K562 (cell line): ENCODE results near the gene GRIN2A. TPM values are rescaled to one million over a fixed set of nuclear protein-coding genes. Genes with fewer than 3 reads are reported as not detected.

Source experiments
- ATAC-seq: fragments of 200-7000 bp; cut with Tn5 transposase; 3 replicates; pipeline ENCODE4 v1.9.1; 2020; ENCODE audit warnings: moderate library complexity
- BruUV-seq: library from RNA; stranded (reverse); fragments of 400-500 nt; replicated peaks from 2 replicates; lab custom pipeline; 2021; lab: Mats Ljungman, UMichigan
- CTCF ChIA-PET: fragments of 300-600 bp; formaldehyde crosslinking; extraction: SDS; loops from one replicate; lab custom pipeline; 2021; ENCODE audit warnings: low intra/inter-chr PET ratio; lab: Yijun Ruan, JAX
- POLR2A ChIA-PET: fragments of 300-600, 350-650 bp; sonication (Branson Sonifier 250); formaldehyde crosslinking; extraction: SDS; loops from one replicate; lab custom pipeline; 2021; ENCODE audit warnings: antibody characterized with exemption, inconsistent platforms; lab: Yijun Ruan, JAX
- DNase-seq, 4 experiments: peaks; one replicate each; pipeline versions ENCODE4 v3.0.0 to v3.0.0-alpha.2; 2011 to 2018; ENCODE audit warnings: low spot score in 3 of 4, mixed read lengths in 3 of 4; ENCODE audit errors: extremely low read depth in 1 of 4
- FAIRE-seq: peaks from 2 replicates; lab custom pipeline; 2011; peaks lifted over from hg19 to GRCh38; lab: Jason Lieb, UNC
- H2AFZ ChIP-seq: 2 replicates; pipeline ENCODE4 v1.6.0; 2011; ENCODE audit warnings: low read depth, low read length, control low read depth, inconsistent platforms
- H3K27ac ChIP-seq: fragments of 200-600 bp; 3 replicates; pipeline ENCODE4 v1.8.0; 2011; ENCODE audit warnings: low read depth, mild to moderate bottlenecking, control low read depth, inconsistent platforms, low read length, moderate library complexity, mixed read lengths; ENCODE audit errors: extremely low read depth
- H3K27me3 ChIP-seq, 2 experiments: fragments of 300-600 bp in 1 of 2; 2 replicates in 1 of 2; 3 replicates in 1 of 2; pipeline versions ENCODE4 v1.6.0 to v1.8.0; 2011; ENCODE audit warnings: inconsistent platforms in 2 of 2, low read length in 2 of 2, mild to moderate bottlenecking in 1 of 2, mixed read lengths in 1 of 2, moderate library complexity in 1 of 2; ENCODE audit not compliant: control insufficient read depth in 2 of 2, insufficient read depth in 2 of 2
- H3K36me3 ChIP-seq: fragments of 300-600 bp; 3 replicates; pipeline ENCODE4 v1.8.0; 2011; ENCODE audit warnings: mild to moderate bottlenecking, low read length, inconsistent platforms; ENCODE audit not compliant: control insufficient read depth, insufficient read depth
- H3K4me1 ChIP-seq, 2 experiments: fragments of 200-600 bp in 1 of 2; replicated peaks in 1 of 2; 2 replicates in 1 of 2; 3 replicates in 1 of 2; pipeline versions ENCODE4 v1.5.1 to v1.8.0; 2011; ENCODE audit warnings: inconsistent platforms in 2 of 2, low read length in 2 of 2, mild to moderate bottlenecking in 1 of 2, mixed read lengths in 1 of 2, moderate library complexity in 1 of 2; ENCODE audit not compliant: control insufficient read depth in 2 of 2, insufficient read depth in 2 of 2
- H3K4me2 ChIP-seq: 2 replicates; pipeline ENCODE4 v1.6.1; 2011; ENCODE audit warnings: low read length, control low read depth, inconsistent platforms, mixed read lengths; ENCODE audit not compliant: insufficient read depth
- H3K4me3 ChIP-seq: fragments of 200-600 bp; sonication (generic), shearing (Covaris generic); 2 replicates; pipeline ENCODE4 v1.5.1; 2016; ENCODE audit warnings: control low read depth, inconsistent platforms
- H3K79me2 ChIP-seq: fragments of 200-600 bp; 3 replicates; pipeline ENCODE4 v1.8.0; 2011; ENCODE audit warnings: low read length, inconsistent platforms; ENCODE audit not compliant: control insufficient read depth, insufficient read depth
- H3K9ac ChIP-seq, 2 experiments: 2 replicates each; pipeline versions ENCODE4 v1.6.0 to v1.6.1; 2011; ENCODE audit warnings: low read depth in 2 of 2, low read length in 2 of 2, control low read depth in 1 of 2, inconsistent platforms in 1 of 2, mild to moderate bottlenecking in 1 of 2, mixed read lengths in 1 of 2; ENCODE audit not compliant: insufficient read depth in 1 of 2
- H3K9me1 ChIP-seq: one replicate; pipeline ENCODE4 v1.6.0; 2011; ENCODE audit warnings: inconsistent platforms, mild to moderate bottlenecking, low read length, moderate library complexity; ENCODE audit not compliant: control insufficient read depth, insufficient read depth
- H3K9me3 ChIP-seq: replicated peaks from 2 replicates; pipeline ENCODE4 v1.5.1; 2011; ENCODE audit warnings: low read depth, low read length, inconsistent platforms; ENCODE audit not compliant: control insufficient read depth, insufficient read depth
- H4K20me1 ChIP-seq: replicated peaks from 2 replicates; pipeline ENCODE4 v1.6.1; 2011; ENCODE audit warnings: low read length, inconsistent platforms, mixed read lengths; ENCODE audit not compliant: control insufficient read depth, insufficient read depth
- EHMT2 ChIP-seq: fragments of 450-650 bp; IDR thresholded peaks from 2 replicates; pipeline ENCODE4 v1.6.1; 2018; ENCODE audit warnings: antibody characterized with exemption
- MBD1 ChIP-seq: fragments of 250-450 bp; sonication (Bioruptor Pico); IDR thresholded peaks from 2 replicates; pipeline ENCODE4 v1.8.0; 2022; ENCODE audit warnings: inconsistent platforms
- MIER1 ChIP-seq: fragments of 450-650 bp; IDR thresholded peaks from 2 replicates; pipeline ENCODE4 v1.6.1; 2016; ENCODE audit warnings: antibody characterized with exemption, mild to moderate bottlenecking, low read depth
- SMAD2 ChIP-seq: fragments of 150-350 bp; IDR thresholded peaks from 2 replicates; pipeline ENCODE4 v1.6.1; 2014; ENCODE audit warnings: low read depth, mild to moderate bottlenecking, low read length
- ZNF551 ChIP-seq: fragments of 250-450 bp; sonication (Bioruptor Pico); IDR thresholded peaks from 2 replicates; pipeline ENCODE4 v1.5.0; 2021; ENCODE audit warnings: mild to moderate bottlenecking, moderate library complexity
- ZNF830 ChIP-seq: fragments of 250-450 bp; sonication (Bioruptor Pico); IDR thresholded peaks from 2 replicates; pipeline ENCODE4 v1.5.0; 2021; ENCODE audit warnings: mild to moderate bottlenecking
- WGBS: fragments of 100-300 bp; shearing (Covaris generic); methylation state at CpG from one replicate; pipeline ENCODE4 v1.1.6; 2016; ENCODE audit warnings: low coverage, mixed read lengths; ENCODE audit not compliant: insufficient coverage; ENCODE audit errors: missing lambda C conversion rate; 5-methylcytosine and 5-hydroxymethylcytosine counted together
- in situ Hi-C: fragments of 300-500 bp; cut with MboI; formaldehyde crosslinking; loops from 4 replicates; pipeline ENCODE4 v1.15.0; 2018; ENCODE audit warnings: inconsistent platforms, mixed read lengths
- intact Hi-C: fragments of 100-400 bp; cut with micrococcal nuclease; formaldehyde crosslinking; loops from 2 replicates; pipeline ENCODE4 v1.14.2; 2022
- polyA plus RNA-seq, 8 experiments: library from polyadenylated mRNA; depleted of rRNA in 4 of 8; stranded (reverse) in 5 of 8; unstranded in 3 of 8; fragments of >200 nt; fragmentation: Nextera tagmentation in 2 of 8; fragmentation: Illumina TruSeq in 1 of 8; extraction: Ambion mirVana in 2 of 8; extraction: Trizol in 1 of 8; gene quantifications; 2 replicates each; pipeline versions ENCODE4 v1.2.1 to v1.2.3, GENCODE V29; 2011 to 2014; ENCODE audit warnings: inconsistent platforms in 1 of 8, missing spikeins in 1 of 8
- total RNA-seq, 7 experiments: library from RNA; depleted of rRNA in 6 of 7; stranded (reverse); fragments of >200 nt in 6 of 7; fragmentation: Illumina TruSeq in 2 of 7; extraction: Trizol in 2 of 7; gene quantifications; 2 replicates each; pipeline versions ENCODE4 v1.2.1 to v1.2.3, GENCODE V29; 2011 to 2021; ENCODE audit warnings: low replicate concordance in 1 of 7
- TF ChIP-seq, protein P1 (sequence below), 3 experiments: fragments of 200-800 bp in 1 of 3; fragments of 250-450 bp in 1 of 3; fragments of 450-650 bp in 1 of 3; sonication (Bioruptor Pico) in 1 of 3; sonication (Bioruptor generic) in 1 of 3; formaldehyde crosslinking in 1 of 3; IDR thresholded peaks; 2 replicates each; pipeline versions ENCODE4 v1.6.1 to v1.8.0; 2016 to 2022; ENCODE audit warnings: mild to moderate bottlenecking in 2 of 3, missing genetic modification characterization in 2 of 3, missing compliant biosample characterization in 1 of 3, moderate library complexity in 1 of 3
- TF ChIP-seq, protein P2 (sequence below), 2 experiments: fragments of 450-650 bp; IDR thresholded peaks; 2 replicates each; pipeline ENCODE4 v1.6.1; 2016
- TF ChIP-seq, protein P3 (sequence below): fragments of 250-450 bp; sonication (Bioruptor Pico); IDR thresholded peaks from 2 replicates; pipeline ENCODE4 v1.8.0; 2022; ENCODE audit warnings: moderate library complexity, mild to moderate bottlenecking, inconsistent platforms
- TF ChIP-seq, protein P4 (sequence below): conservative IDR thresholded peaks from 2 replicates; pipeline ENCODE4 v1.6.1; 2011; ENCODE audit warnings: low read depth, mild to moderate bottlenecking, low read length; ENCODE audit not compliant: control insufficient read depth

The GRIN2A gene
- total and polyA plus RNA-seq, 9 of the 15 experiments (the other 6 are each of a cell fraction or from before 2014, with no cell fraction given): not detected

DNA sequence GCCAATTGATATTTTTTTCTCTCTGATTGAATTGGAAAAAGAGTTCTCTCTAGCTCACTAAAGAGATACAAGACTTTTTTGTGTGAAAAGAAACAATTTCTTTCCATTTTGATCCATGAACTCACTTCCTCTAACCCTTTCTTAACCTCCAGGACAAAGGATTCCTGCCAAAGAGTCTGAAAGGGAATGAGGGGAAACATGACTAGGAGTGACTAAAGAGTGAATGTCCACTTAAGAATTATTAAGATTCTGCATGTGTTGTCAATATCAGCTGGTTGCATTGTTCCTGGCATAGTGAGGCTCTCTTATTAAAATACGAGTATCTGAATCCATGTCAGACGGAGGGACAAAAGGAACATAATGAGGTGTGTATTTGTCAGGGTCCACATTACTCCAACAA lies 344.7 kb downstream of the GRIN2A start (continued):
- TF ChIP-seq MBD1 (CRISPR knock-in tag) (no peak), SMAD2 (no peak)
- TF ChIP-seq, protein P1, sequence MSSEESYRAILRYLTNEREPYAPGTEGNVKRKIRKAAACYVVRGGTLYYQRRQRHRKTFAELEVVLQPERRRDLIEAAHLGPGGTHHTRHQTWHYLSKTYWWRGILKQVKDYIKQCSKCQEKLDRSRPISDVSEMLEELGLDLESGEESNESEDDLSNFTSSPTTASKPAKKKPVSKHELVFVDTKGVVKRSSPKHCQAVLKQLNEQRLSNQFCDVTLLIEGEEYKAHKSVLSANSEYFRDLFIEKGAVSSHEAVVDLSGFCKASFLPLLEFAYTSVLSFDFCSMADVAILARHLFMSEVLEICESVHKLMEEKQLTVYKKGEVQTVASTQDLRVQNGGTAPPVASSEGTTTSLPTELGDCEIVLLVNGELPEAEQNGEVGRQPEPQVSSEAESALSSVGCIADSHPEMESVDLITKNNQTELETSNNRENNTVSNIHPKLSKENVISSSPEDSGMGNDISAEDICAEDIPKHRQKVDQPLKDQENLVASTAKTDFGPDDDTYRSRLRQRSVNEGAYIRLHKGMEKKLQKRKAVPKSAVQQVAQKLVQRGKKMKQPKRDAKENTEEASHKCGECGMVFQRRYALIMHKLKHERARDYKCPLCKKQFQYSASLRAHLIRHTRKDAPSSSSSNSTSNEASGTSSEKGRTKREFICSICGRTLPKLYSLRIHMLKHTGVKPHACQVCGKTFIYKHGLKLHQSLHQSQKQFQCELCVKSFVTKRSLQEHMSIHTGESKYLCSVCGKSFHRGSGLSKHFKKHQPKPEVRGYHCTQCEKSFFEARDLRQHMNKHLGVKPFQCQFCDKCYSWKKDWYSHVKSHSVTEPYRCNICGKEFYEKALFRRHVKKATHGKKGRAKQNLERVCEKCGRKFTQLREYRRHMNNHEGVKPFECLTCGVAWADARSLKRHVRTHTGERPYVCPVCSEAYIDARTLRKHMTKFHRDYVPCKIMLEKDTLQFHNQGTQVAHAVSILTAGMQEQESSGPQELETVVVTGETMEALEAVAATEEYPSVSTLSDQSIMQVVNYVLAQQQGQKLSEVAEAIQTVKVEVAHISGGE (CRISPR knock-in tag; IDR thresholded peaks at IDR 0.05): no peak
- TF ChIP-seq, all 486 proteins: peak for 0

GRCh38 chr16:9836118-9836736 lies 346.0 kb downstream of the GRIN2A start:
- no peak for ATAC-seq
- no peaks in the 10 kb centered on the region for H3K4me1 ChIP-seq
- in situ Hi-C loops: no loop called here
- no peak overlapping the region for H3K4me2 ChIP-seq
- POLR2A ChIA-PET: interaction anchor here (1.0 kb wide), 1 partner anchor 14 kb away, joined by 3 read pairs; no protein-coding TSS in a partner anchor
- CTCF ChIA-PET: no interaction called here
- no peaks in the 10 kb centered on the region for H4K20me1 ChIP-seq
- WGBS: 1% methylated on average over 9 of the region's 9 CpGs
- no peak overlapping the region for H3K27ac ChIP-seq
- H3K36me3 ChIP-seq: no peaks in the 10 kb centered on the region
- no peak overlapping the region for H3K9ac ChIP-seq
- DNase-seq: peak; percentile 25 to 39 (median 34)
- no peaks in the 10 kb centered on the region for H3K27me3 ChIP-seq
- intact Hi-C loops: no loop called here
- H3K9me1 ChIP-seq: no peaks in the 10 kb centered on the region
- no peak overlapping the region for H2AFZ ChIP-seq
- no peaks in the 10 kb centered on the region for H3K79me2 ChIP-seq
- no peak overlapping the region for H3K4me3 ChIP-seq
- FAIRE-seq: peak; percentile 11
- H3K9me3 ChIP-seq: no peaks in the 10 kb centered on the region
- no TSS peak for BruUV-seq
- TF ChIP-seq MIER1 (peak; percentile 83), ZNF551 (CRISPR knock-in tag) (no peak), ZNF830 (CRISPR knock-in tag) (no peak), EHMT2 (peak; percentile 86)
- TF ChIP-seq, protein P2, sequence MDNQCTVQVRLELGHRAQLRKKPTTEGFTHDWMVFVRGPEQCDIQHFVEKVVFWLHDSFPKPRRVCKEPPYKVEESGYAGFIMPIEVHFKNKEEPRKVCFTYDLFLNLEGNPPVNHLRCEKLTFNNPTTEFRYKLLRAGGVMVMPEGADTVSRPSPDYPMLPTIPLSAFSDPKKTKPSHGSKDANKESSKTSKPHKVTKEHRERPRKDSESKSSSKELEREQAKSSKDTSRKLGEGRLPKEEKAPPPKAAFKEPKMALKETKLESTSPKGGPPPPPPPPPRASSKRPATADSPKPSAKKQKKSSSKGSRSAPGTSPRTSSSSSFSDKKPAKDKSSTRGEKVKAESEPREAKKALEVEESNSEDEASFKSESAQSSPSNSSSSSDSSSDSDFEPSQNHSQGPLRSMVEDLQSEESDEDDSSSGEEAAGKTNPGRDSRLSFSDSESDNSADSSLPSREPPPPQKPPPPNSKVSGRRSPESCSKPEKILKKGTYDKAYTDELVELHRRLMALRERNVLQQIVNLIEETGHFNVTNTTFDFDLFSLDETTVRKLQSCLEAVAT (IDR thresholded peaks at IDR 0.05): no peak
- TF ChIP-seq, protein P3, sequence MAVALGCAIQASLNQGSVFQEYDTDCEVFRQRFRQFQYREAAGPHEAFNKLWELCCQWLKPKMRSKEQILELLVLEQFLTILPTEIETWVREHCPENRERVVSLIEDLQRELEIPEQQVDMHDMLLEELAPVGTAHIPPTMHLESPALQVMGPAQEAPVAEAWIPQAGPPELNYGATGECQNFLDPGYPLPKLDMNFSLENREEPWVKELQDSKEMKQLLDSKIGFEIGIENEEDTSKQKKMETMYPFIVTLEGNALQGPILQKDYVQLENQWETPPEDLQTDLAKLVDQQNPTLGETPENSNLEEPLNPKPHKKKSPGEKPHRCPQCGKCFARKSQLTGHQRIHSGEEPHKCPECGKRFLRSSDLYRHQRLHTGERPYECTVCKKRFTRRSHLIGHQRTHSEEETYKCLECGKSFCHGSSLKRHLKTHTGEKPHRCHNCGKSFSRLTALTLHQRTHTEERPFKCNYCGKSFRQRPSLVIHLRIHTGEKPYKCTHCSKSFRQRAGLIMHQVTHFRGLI (CRISPR knock-in tag): no peak
- TF ChIP-seq, protein P4, sequence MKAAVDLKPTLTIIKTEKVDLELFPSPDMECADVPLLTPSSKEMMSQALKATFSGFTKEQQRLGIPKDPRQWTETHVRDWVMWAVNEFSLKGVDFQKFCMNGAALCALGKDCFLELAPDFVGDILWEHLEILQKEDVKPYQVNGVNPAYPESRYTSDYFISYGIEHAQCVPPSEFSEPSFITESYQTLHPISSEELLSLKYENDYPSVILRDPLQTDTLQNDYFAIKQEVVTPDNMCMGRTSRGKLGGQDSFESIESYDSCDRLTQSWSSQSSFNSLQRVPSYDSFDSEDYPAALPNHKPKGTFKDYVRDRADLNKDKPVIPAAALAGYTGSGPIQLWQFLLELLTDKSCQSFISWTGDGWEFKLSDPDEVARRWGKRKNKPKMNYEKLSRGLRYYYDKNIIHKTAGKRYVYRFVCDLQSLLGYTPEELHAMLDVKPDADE: no peak
